ENCODE measurements around the gene ADGRG6. TPM values are rescaled to one million over a fixed set of nuclear protein-coding genes. Genes with fewer than 3 reads are reported as not detected.

ADGRG6 gene
- total and polyA plus RNA-seq, 2 of the 8 experiments (the other 6 are each of a cell fraction or from before 2014, with no cell fraction given), result 1.1 to 6.2 TPM

GRCh38 chr6:142353690-142354089, 51.9 kb downstream of the ADGRG6 start:
- H3K4ac ChIP-seq (replicated peaks; ENCODE audit: insufficient read length, low read depth, low read length), result no peak overlapping the region
- ChIA-PET CTCF (ENCODE audit: partially characterized antibody) (interaction anchor here (1.2 kb wide), 1 partner anchor 35 kb away, joined by 3 read pairs; no protein-coding TSS in a partner anchor), POLR2A (ENCODE audit: partially characterized antibody) (no interaction called here)
- no peak overlapping the region for H2AK5ac ChIP-seq (ENCODE audit: low read depth, low read length)
- H3K4me1 ChIP-seq (replicated peaks in 1 of 4; ENCODE audit: control insufficient read depth in 3 of 4, insufficient read depth in 4 of 4, low read length in 3 of 4), result no peaks in the 10 kb centered on the region
- no peak overlapping the region for H2AFZ ChIP-seq (ENCODE audit: low read length)
- no peak overlapping the region for H4K8ac ChIP-seq (ENCODE audit: extremely low read depth, insufficient read depth, low read length)
- H2BK20ac ChIP-seq (ENCODE audit: low read length), result no peak overlapping the region
- no peak overlapping the region for H3K23ac ChIP-seq (ENCODE audit: insufficient read length)
- no peak overlapping the region for H2BK5ac ChIP-seq (ENCODE audit: low read depth, low read length)
- WGBS, 2 experiments (ENCODE audit: extremely low coverage in 1 of 2, insufficient coverage in 1 of 2, insufficient read length in 1 of 2, insufficient replicate concordance in 2 of 2, low coverage in 1 of 2, low lambda C conversion rate in 2 of 2, missing lambda C conversion rate in 1 of 2), result 75% methylated on average over 2 of the region's 2 CpGs; no CpG with 5 or more reads in 1 of the 2 experiments
- no peaks in the 10 kb centered on the region for H3K36me3 ChIP-seq (ENCODE audit: control insufficient read depth in 2 of 4, insufficient read depth in 4 of 4, low read length in 3 of 4)
- no peaks in the 10 kb centered on the region for H4K20me1 ChIP-seq (replicated peaks in 1 of 2; ENCODE audit: control insufficient read depth in 1 of 2, insufficient read depth in 2 of 2, low read length in 2 of 2)
- no peak overlapping the region for H3K4me3 ChIP-seq (ENCODE audit: extremely low read depth in 1 of 4, insufficient read depth in 2 of 4, low read depth in 3 of 4, low read length in 4 of 4)
- no peak overlapping the region for H2BK15ac ChIP-seq (ENCODE audit: low read length)
- H2BK12ac ChIP-seq (ENCODE audit: low read depth, low read length), result no peak overlapping the region
- H3K9me3 ChIP-seq (ENCODE audit: insufficient read depth in 2 of 2, low read depth in 1 of 2, low read length in 1 of 2), result no peaks in the 10 kb centered on the region
- H4K5ac ChIP-seq (ENCODE audit: insufficient read length, low read depth, low read length), result no peak overlapping the region
- no peaks in the 10 kb centered on the region for H3K23me2 ChIP-seq (ENCODE audit: low read depth, low read length)
- no peak overlapping the region for H3K18ac ChIP-seq (ENCODE audit: extremely low read depth, low read length)
- no peak overlapping the region for H3K56ac ChIP-seq (replicated peaks; ENCODE audit: insufficient read length, low read depth, low read length)
- DNase-seq (ENCODE audit: low read depth in 1 of 2, low spot score in 2 of 2), result no peak
- no peak overlapping the region for H3K4me2 ChIP-seq (ENCODE audit: insufficient read depth in 1 of 2, low read depth in 2 of 2, low read length in 2 of 2)
- no peaks in the 10 kb centered on the region for H3K27me3 ChIP-seq (replicated peaks in 1 of 4; ENCODE audit: control insufficient read depth in 3 of 4, extremely low read depth in 1 of 4, insufficient read depth in 3 of 4, low read length in 3 of 4)
- H3K9ac ChIP-seq (replicated peaks in 1 of 4; ENCODE audit: extremely low read depth in 1 of 4, low read depth in 3 of 4, low read length in 3 of 4), result no peak overlapping the region
- H3K14ac ChIP-seq (ENCODE audit: insufficient read length), result no peak overlapping the region
- no peaks in the 10 kb centered on the region for H3K79me2 ChIP-seq (ENCODE audit: control insufficient read depth in 1 of 2, insufficient read depth in 2 of 2, low read length in 2 of 2)
- H3K27ac ChIP-seq (ENCODE audit: low read depth, low read length), result no peak overlapping the region
- H2BK120ac ChIP-seq (replicated peaks; ENCODE audit: low read depth, low read length), result no peak overlapping the region
- FAIRE-seq, result no peak
- no peak overlapping the region for H4K91ac ChIP-seq (replicated peaks; ENCODE audit: insufficient read length, low read length)
- H3K79me1 ChIP-seq (ENCODE audit: low read depth, low read length), result no peaks in the 10 kb centered on the region
- no peak for TF ChIP-seq CTBP2 (IDR thresholded peaks at IDR 0.05; ENCODE audit: borderline replicate concordance, insufficient read depth, insufficient read length, low read length)
- no peak for TF ChIP-seq SIX5 (IDR thresholded peaks at IDR 0.05; ENCODE audit: low read depth, low read length)
- no peak for TF ChIP-seq SUZ12 (IDR thresholded peaks at IDR 0.05; ENCODE audit: low read length)
- no peak for TF ChIP-seq HDAC2 (IDR thresholded peaks at IDR 0.05; ENCODE audit: borderline replicate concordance in 1 of 2, low read depth in 2 of 2, low read length in 2 of 2)
- no peak for TF ChIP-seq POLR2A (IDR thresholded peaks at IDR 0.05; ENCODE audit: control extremely low read depth in 1 of 2, low read depth in 2 of 2, low read length in 2 of 2)
- no peak for TF ChIP-seq JUN (IDR thresholded peaks at IDR 0.05; ENCODE audit: low read depth, low read length)
- TF ChIP-seq SP2 (IDR thresholded peaks at IDR 0.05; ENCODE audit: low read length), result no peak
- no peak for TF ChIP-seq SAP30 (IDR thresholded peaks at IDR 0.05; ENCODE audit: insufficient read depth, insufficient replicate concordance, low read length)
- no peak for TF ChIP-seq ASH2L (IDR thresholded peaks at IDR 0.05; ENCODE audit: low read length)
- no peak for TF ChIP-seq KDM4A (IDR thresholded peaks at IDR 0.05; ENCODE audit: low read depth, low read length, severe bottlenecking)
- TF ChIP-seq CREB1 (IDR thresholded peaks at IDR 0.05), result no peak
- TF ChIP-seq RXRA (IDR thresholded peaks at IDR 0.05; ENCODE audit: insufficient read depth, low read depth, low read length), result no peak
- TF ChIP-seq RNF2 (IDR thresholded peaks at IDR 0.05; ENCODE audit: borderline replicate concordance, low read depth, low read length, missing control alignments, poor library complexity, severe bottlenecking), result no peak
- TF ChIP-seq TEAD4 (IDR thresholded peaks at IDR 0.05; ENCODE audit: low read depth, low read length), result no peak
- TF ChIP-seq YY1 (IDR thresholded peaks at IDR 0.05; ENCODE audit: low read depth, low read length), result no peak

Measured in H1 (cell line).